ENCODE results near the gene CAMK2G.

Gene CAMK2G

DNA sequence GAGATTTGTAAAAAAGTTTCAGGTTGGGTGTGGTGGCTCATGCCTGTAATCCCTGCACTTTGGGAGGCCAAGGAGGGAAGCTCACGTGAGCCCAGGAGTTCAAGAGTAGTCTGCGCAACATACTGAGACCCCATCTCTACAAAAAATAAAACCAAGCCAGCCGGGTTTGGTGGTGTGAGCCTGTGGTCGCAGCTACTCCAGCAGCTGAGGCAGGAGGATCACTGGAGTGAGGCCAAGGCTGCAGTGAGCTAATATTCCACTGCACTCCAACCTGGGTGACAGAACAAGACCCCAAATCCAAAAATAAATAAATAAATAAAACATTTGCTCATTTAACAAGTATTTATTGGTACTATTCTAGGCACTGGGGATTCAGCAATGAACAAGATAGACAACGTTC is 94.1 kb downstream of the CAMK2G start:
- peaks cover 12% of the 10 kb centered on the region for H3K36me3 ChIP-seq (ENCODE audit: low read length)
- H3K4me2 ChIP-seq (ENCODE audit: low read depth, low read length, poor library complexity, severe bottlenecking), result peak overlapping the region; percentile 61
- H4K20me1 ChIP-seq (ENCODE audit: low read depth, low read length), result 0 out of 2 replicates have a peak, but pooled peaks cover 2% of the 10 kb centered on the region
- peak overlapping the region; percentile 70 for H3K27ac ChIP-seq (ENCODE audit: low read depth, low read length)
- H3K9me2 ChIP-seq (replicated peaks; ENCODE audit: insufficient read depth, low read length), result no peaks in the 10 kb centered on the region
- peak overlapping the region; percentile 74 for H3K4me3 ChIP-seq (ENCODE audit: insufficient read depth, low read length, poor library complexity, severe bottlenecking)
- no peaks in the 10 kb centered on the region for H3K27me3 ChIP-seq (ENCODE audit: low read length)
- peaks cover 32% of the 10 kb centered on the region for H3F3A ChIP-seq (ENCODE audit: insufficient read depth)
- no peak overlapping the region for H2AFZ ChIP-seq (ENCODE audit: low read depth, low read length, severe bottlenecking)
- peak overlapping the region; percentile 87 for H3K9ac ChIP-seq (ENCODE audit: low read length)
- H3K79me2 ChIP-seq (ENCODE audit: insufficient read depth, low read length), result peaks cover 65% of the 10 kb centered on the region
- H3K9me3 ChIP-seq (ENCODE audit: insufficient read depth, low read length), result no peaks in the 10 kb centered on the region
- TF ChIP-seq, protein P1, sequence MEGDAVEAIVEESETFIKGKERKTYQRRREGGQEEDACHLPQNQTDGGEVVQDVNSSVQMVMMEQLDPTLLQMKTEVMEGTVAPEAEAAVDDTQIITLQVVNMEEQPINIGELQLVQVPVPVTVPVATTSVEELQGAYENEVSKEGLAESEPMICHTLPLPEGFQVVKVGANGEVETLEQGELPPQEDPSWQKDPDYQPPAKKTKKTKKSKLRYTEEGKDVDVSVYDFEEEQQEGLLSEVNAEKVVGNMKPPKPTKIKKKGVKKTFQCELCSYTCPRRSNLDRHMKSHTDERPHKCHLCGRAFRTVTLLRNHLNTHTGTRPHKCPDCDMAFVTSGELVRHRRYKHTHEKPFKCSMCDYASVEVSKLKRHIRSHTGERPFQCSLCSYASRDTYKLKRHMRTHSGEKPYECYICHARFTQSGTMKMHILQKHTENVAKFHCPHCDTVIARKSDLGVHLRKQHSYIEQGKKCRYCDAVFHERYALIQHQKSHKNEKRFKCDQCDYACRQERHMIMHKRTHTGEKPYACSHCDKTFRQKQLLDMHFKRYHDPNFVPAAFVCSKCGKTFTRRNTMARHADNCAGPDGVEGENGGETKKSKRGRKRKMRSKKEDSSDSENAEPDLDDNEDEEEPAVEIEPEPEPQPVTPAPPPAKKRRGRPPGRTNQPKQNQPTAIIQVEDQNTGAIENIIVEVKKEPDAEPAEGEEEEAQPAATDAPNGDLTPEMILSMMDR (IDR thresholded peaks at IDR 0.05; ENCODE audit: insufficient read depth, low read length, poor library complexity, severe bottlenecking), result no peak
- no peak for TF ChIP-seq EZH2phosphoT487 (conservative IDR thresholded peaks at IDR 0.05; ENCODE audit: low read length)

- Histone ChIP-seq H3K4me3 (ENCODE audit: insufficient read depth, low read length, poor library complexity, severe bottlenecking) (no peak overlapping the region), H3K9ac (ENCODE audit: low read length) (no peak overlapping the region), H3K9me3 (ENCODE audit: insufficient read depth, low read length) (no peaks in the 10 kb centered on the region), H3K27me3 (ENCODE audit: low read length) (no peaks in the 10 kb centered on the region), H2AFZ (ENCODE audit: low read depth, low read length, severe bottlenecking) (no peak overlapping the region), H3K4me2 (ENCODE audit: low read depth, low read length, poor library complexity, severe bottlenecking) (peak overlapping the region; percentile 61), H4K20me1 (ENCODE audit: low read depth, low read length) (0 out of 2 replicates have a peak, but pooled peaks cover 6% of the 10 kb centered on the region), H3K9me2 (replicated peaks; ENCODE audit: insufficient read depth, low read length) (no peaks in the 10 kb centered on the region), H3K36me3 (ENCODE audit: low read length) (peaks cover 16% of the 10 kb centered on the region), H3F3A (ENCODE audit: insufficient read depth) (peaks cover 29% of the 10 kb centered on the region), H3K79me2 (ENCODE audit: insufficient read depth, low read length) (peaks cover 71% of the 10 kb centered on the region), H3K27ac (ENCODE audit: low read depth, low read length) (peak overlapping the region; percentile 70; the same call in 1 of the 2 replicates)
- no peak for TF ChIP-seq EZH2phosphoT487 (conservative IDR thresholded peaks at IDR 0.05; ENCODE audit: low read length)
- TF ChIP-seq, protein P1 (IDR thresholded peaks at IDR 0.05; ENCODE audit: insufficient read depth, low read length, poor library complexity, severe bottlenecking), result no peak
Observed at GRCh38 chr10:73779539-73780197, 94.7 kb downstream of the CAMK2G start.

DNA sequence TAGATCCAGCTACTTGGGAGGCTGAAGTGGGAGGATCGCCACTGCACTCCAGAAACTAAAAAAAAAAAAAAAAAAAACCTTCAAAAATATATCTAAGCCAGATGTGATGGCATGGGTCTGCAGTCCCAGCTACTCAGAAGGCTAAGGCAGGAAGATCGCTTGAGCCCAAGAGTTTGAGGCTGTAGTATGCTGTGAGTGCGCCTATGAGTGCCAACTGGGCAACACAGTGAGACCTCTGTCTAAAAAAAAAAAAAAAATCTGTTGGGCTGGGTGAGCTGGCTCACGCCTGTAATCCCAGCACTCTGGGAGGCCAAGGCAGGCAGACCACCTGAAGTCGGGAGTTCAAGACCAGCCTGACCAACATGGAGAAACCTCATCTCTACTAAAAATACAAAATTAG is 95.3 kb downstream of the CAMK2G start:
- Histone ChIP-seq H3K27me3 (ENCODE audit: low read length) (no peaks in the 10 kb centered on the region), H2AFZ (ENCODE audit: low read depth, low read length, severe bottlenecking) (no peak overlapping the region), H3K27ac (ENCODE audit: low read depth, low read length) (no peak overlapping the region), H3F3A (ENCODE audit: insufficient read depth) (peaks cover 35% of the 10 kb centered on the region), H4K20me1 (ENCODE audit: low read depth, low read length) (0 out of 2 replicates have a peak, but pooled peaks cover 9% of the 10 kb centered on the region), H3K9ac (ENCODE audit: low read length) (no peak overlapping the region), H3K36me3 (ENCODE audit: low read length) (peaks cover 16% of the 10 kb centered on the region), H3K9me3 (ENCODE audit: insufficient read depth, low read length) (no peaks in the 10 kb centered on the region), H3K4me2 (ENCODE audit: low read depth, low read length, poor library complexity, severe bottlenecking) (no peak overlapping the region), H3K9me2 (replicated peaks; ENCODE audit: insufficient read depth, low read length) (no peaks in the 10 kb centered on the region), H3K79me2 (ENCODE audit: insufficient read depth, low read length) (peaks cover 72% of the 10 kb centered on the region), H3K4me3 (ENCODE audit: insufficient read depth, low read length, poor library complexity, severe bottlenecking) (no peak overlapping the region)
- TF ChIP-seq, protein P1 (IDR thresholded peaks at IDR 0.05; ENCODE audit: insufficient read depth, low read length, poor library complexity, severe bottlenecking), result no peak
- TF ChIP-seq EZH2phosphoT487 (conservative IDR thresholded peaks at IDR 0.05; ENCODE audit: low read length), result no peak

Data from SU-DHL-6 (cell line).